Mucosa of stomach (tissue), 1 donor: ENCODE data around the gene GARS1.

ENCODE experiments used
- H3K27me3 ChIP-seq: one replicate; pipeline ENCODE4 v1.7.0; 2013; ENCODE audit warnings: mild to moderate bottlenecking, low read length; ENCODE audit not compliant: control insufficient read depth, insufficient read depth
- H3K36me3 ChIP-seq: one replicate; pipeline ENCODE4 v1.7.0; 2013; ENCODE audit warnings: low read length; ENCODE audit not compliant: control insufficient read depth, insufficient read depth
- H3K4me1 ChIP-seq: one replicate; pipeline ENCODE4 v1.7.0; 2013; ENCODE audit warnings: mild to moderate bottlenecking, low read length; ENCODE audit not compliant: control insufficient read depth, insufficient read depth
- H3K4me3 ChIP-seq: one replicate; pipeline ENCODE4 v1.7.0; 2013; ENCODE audit warnings: low read length
- H3K9ac ChIP-seq: one replicate; pipeline ENCODE4 v1.7.0; 2013; ENCODE audit warnings: mild to moderate bottlenecking, low read length, moderate library complexity
- H3K9me3 ChIP-seq: one replicate; pipeline ENCODE4 v1.7.0; 2013; ENCODE audit warnings: mild to moderate bottlenecking, low read length, moderate library complexity; ENCODE audit not compliant: control insufficient read depth
- donor health status: Pancreatic carcinoma.

The GARS1 gene

DNA sequence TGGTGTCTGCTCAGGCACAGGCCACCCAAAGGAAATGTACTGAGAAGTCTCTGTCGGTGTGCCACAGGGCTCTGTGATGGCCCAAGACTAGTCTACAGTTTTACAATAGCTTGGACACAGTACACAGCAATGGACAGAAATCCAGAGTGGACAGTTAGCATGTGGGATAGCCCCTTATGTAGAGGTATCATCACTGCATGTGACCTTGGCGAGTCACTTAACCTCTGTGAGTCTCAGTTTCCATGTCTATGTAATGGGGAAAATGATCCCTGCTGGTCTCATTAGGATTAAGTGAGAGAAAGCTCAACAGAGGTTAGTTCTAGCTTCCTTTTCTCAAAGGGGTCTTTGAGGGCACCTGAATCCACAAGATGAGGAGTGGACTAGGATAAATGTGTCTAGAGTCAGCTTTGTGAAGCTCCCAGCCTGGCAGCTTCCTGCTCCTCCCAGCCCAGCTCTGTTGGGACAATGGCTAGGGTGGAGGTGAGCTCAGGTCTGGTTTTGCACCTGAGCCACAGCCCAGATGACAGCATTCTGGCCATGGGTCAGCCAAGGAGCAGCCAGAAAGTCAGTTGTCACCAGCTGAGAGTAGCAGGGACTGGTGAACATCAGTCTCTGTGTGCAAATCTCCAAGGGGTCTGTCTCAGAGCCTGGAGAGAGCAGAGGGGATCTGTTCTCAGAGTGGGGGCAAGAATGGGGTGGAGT lies 69.7 kb downstream of the GARS1 start:
- no peak overlapping the region for H3K4me3 ChIP-seq
- H3K9me3 ChIP-seq: no peaks in the 10 kb centered on the region
- H3K4me1 ChIP-seq: no peaks in the 10 kb centered on the region
- no peaks in the 10 kb centered on the region for H3K27me3 ChIP-seq
- H3K36me3 ChIP-seq: no peaks in the 10 kb centered on the region
- H3K9ac ChIP-seq: no peak overlapping the region

DNA sequence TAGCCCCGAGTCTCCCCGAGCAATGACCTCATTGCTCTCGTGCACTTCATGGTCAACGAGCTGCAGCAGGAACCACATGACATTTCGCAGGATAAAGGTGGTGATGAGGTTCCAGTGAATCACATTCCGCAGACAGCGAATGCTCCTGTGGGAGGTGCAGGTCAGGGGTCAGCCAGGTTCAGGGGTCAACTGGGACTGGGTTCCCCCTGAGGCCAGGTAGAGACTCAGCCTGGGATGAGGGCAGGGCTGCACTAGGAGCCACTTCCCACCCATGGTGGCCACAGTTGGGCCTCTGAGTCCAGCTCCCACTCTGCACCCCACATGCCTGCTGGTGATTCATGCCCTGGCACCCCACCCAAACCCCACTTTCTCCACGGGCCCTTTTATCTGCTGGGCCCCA lies 70.4 kb downstream of the GARS1 start:
- no peak overlapping the region for H3K9ac ChIP-seq
- H3K4me1 ChIP-seq: no peaks in the 10 kb centered on the region
- no peaks in the 10 kb centered on the region for H3K27me3 ChIP-seq

DNA sequence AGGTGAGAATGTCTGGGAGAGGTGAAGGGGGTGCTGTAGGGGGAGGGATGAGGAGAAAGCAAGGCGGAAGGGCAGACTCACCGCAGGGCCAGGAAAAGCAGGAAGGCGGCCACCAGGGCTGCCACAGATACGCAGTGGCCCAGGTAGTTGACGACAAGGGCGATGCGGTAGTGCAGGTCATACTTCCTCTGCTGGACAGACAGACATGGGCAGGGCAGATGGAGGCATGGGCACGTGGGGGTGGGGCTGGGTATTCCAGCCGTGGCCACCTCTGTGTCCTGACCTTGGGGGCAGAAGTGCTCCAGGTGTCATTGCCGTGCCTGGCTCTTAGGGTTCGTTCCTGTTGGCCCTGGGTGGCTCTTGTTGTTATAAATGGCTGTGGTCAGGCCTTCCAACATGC lies 70.8 kb downstream of the GARS1 start:
- Histone ChIP-seq H3K36me3 (no peaks in the 10 kb centered on the region), H3K4me3 (no peak overlapping the region), H3K27me3 (no peaks in the 10 kb centered on the region), H3K9me3 (no peaks in the 10 kb centered on the region), H3K4me1 (no peaks in the 10 kb centered on the region), H3K9ac (no peak overlapping the region)

More for the DNA sequence above, 70.4 kb downstream of the GARS1 start:
- no peaks in the 10 kb centered on the region for H3K9me3 ChIP-seq
- no peaks in the 10 kb centered on the region for H3K36me3 ChIP-seq
- H3K4me3 ChIP-seq: no peak overlapping the region

DNA sequence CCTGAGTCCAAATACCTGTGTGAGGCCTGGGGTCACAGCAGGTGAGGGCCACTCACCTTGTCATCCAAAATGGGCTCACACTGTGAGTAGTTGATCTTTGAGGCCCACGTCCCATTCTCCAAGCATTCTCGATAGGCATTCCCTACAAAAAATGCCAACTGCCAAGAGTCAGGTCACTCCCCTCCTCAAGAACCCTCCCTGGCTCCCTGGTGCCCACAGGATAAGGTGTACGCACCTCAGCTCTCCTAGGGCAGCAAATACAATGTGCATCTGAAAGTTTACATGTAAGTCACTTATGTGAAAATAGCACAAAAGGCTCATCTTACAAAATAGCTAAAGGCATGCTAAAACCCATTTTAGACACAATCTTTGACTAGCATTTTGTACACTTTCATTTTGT lies 72.5 kb downstream of the GARS1 start:
- Histone ChIP-seq H3K9ac (no peak overlapping the region), H3K36me3 (no peaks in the 10 kb centered on the region), H3K4me1 (no peaks in the 10 kb centered on the region), H3K27me3 (no peaks in the 10 kb centered on the region), H3K9me3 (no peaks in the 10 kb centered on the region), H3K4me3 (no peak overlapping the region)

DNA sequence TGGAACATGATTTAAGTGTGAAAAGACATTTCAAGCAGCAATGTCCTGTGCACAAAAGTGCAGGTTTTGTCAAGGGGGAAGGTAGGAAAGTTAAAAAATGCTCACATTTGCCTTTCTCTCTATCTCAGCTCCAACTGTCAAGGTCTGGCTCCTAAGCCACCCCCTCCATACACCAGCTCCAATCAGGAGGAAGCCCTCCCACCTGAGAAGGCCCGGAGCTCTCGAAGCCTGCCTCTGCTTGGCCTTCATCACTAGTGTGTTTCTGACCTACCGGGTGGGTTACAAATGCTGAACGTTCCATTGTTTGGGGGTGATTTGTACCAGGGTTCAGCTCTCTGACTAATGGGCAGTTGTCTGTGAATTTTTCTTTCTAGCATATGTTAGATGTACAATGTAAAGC lies 73.4 kb downstream of the GARS1 start:
- no peak overlapping the region for H3K4me3 ChIP-seq
- no peaks in the 10 kb centered on the region for H3K27me3 ChIP-seq
- H3K9me3 ChIP-seq: no peaks in the 10 kb centered on the region
- no peaks in the 10 kb centered on the region for H3K36me3 ChIP-seq
- H3K4me1 ChIP-seq: no peaks in the 10 kb centered on the region
- H3K9ac ChIP-seq: no peak overlapping the region

DNA sequence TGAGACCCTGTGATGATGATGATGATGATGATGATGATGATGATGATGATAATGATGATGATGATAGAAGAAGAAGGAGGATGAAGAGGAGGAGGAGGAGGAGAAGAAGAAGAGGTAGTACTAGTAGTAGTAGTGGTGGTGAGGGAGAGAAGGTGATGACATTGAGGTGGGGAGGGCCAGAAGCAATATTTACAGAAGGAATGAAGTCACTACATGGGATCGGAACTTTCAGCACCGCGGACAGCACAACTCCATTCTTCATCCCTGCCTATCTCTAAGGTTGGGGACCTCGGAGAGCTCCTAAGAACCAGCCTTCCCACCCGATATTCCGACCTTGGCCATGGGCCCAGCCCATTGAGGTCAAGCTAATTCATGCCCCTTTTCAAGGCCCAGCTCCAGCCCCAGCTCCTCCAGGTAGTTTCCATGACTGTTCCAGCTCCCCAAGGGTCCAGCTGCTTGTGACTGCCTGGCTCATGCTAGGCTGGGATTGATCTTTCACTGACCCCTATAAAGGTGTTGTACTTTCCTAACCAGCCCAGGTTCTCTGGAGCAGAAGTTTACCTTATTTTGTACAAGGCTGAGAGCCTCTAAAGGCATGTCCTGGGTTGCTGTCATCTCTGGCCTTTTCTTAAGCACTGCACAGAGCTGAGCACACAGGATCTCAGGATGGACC lies 77.3 kb downstream of the GARS1 start:
- Histone ChIP-seq H3K9ac (no peak overlapping the region), H3K9me3 (no peaks in the 10 kb centered on the region), H3K36me3 (no peaks in the 10 kb centered on the region), H3K27me3 (no peaks in the 10 kb centered on the region), H3K4me3 (no peak overlapping the region), H3K4me1 (no peaks in the 10 kb centered on the region)

DNA sequence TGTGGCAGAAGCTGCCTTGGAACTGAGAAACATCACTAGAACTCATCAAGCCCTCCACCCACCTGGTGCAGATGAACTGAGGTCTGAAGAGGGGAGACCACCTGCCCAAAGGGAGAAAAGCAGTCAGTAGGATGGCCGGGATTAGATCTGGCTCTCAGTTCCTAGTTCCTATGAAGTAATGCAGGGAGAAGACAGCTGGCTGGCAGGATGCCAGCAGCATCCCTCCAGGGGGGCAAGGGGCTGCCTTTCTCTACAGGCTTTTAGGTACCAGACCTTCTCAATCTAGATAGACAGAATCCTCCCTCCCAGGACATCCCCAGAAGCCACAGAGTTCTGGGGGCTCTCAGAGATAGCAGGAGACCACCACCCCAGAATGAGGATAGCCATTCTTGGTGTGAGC lies 79.7 kb downstream of the GARS1 start:
- peaks cover 7% of the 10 kb centered on the region for H3K27me3 ChIP-seq
- no peak overlapping the region for H3K4me3 ChIP-seq
- H3K36me3 ChIP-seq: no peaks in the 10 kb centered on the region

DNA sequence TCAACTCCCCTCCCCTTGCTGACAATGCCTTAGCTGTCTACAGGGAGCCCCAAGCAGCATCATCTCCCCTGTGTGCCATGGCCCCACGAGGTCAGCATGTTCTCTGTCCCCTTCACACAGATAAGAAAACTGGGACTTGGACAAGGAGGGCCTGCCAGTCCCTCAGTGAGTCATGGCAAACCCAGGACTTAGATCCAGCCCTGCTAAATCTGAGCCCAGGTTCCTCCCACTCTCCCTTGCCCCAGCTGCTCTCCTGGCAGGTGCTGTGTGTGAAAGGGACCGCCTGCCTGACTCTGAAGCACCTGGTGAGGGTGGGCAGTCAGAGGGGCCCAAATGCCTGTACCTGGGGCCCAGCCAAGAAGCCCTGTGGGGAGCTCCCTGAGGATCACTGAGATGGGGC lies 80.2 kb downstream of the GARS1 start:
- H3K4me3 ChIP-seq: no peak overlapping the region
- peaks cover 11% of the 10 kb centered on the region for H3K27me3 ChIP-seq
- H3K4me1 ChIP-seq: no peaks in the 10 kb centered on the region
- no peak overlapping the region for H3K9ac ChIP-seq
- H3K36me3 ChIP-seq: no peaks in the 10 kb centered on the region
- H3K9me3 ChIP-seq: no peaks in the 10 kb centered on the region

More for the DNA sequence above, 79.7 kb downstream of the GARS1 start:
- Histone ChIP-seq H3K9me3 (no peaks in the 10 kb centered on the region), H3K9ac (no peak overlapping the region), H3K4me1 (no peaks in the 10 kb centered on the region)

DNA sequence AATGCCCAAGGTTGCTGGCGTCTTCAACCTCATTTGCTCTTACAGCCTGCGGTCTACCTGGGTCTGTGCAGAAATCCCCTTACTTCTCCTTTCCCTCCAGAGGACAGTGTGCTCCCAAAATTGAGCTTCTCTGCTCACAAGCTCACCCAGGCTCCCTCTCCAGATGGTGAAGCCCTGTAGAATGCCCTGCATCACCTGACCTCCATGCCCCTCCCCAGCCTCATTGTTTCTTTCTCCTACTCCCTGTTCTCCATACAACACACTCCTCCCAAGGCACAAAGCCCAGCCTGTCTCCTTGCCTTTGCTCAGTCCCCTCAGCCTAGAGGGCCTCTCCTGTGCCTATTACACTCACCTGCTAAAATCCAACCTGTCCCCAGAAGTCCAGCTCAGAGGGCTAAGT lies 84.1 kb downstream of the GARS1 start:
- H3K9ac ChIP-seq: no peak overlapping the region
- H3K27me3 ChIP-seq: peaks cover 51% of the 10 kb centered on the region
- peaks cover 8% of the 10 kb centered on the region for H3K4me1 ChIP-seq
- no peaks in the 10 kb centered on the region for H3K9me3 ChIP-seq
- H3K4me3 ChIP-seq: no peak overlapping the region
- H3K36me3 ChIP-seq: no peaks in the 10 kb centered on the region

DNA sequence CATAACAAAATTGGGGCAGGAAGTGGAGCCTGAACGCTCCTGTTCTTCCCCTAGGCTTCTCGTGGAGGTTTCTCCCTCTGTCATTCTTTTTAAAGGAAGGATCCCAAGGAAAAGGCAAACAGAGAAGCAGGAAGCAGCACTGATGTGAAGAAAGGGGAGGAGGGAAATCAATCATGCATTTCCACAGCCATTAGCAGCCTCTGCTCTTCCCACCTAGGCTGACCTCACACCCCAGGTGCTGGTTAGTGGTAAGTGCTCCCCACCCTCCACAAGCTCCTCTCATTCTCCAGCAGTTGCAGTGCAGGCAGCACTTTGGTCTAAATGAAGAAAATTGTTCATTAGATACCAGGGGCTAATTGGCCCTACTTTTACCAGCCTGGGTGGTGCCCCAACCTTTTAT lies 85.0 kb downstream of the GARS1 start:
- peaks cover 58% of the 10 kb centered on the region for H3K27me3 ChIP-seq
- H3K4me3 ChIP-seq: no peak overlapping the region
- H3K4me1 ChIP-seq: peaks cover 8% of the 10 kb centered on the region
- H3K36me3 ChIP-seq: no peaks in the 10 kb centered on the region
- no peaks in the 10 kb centered on the region for H3K9me3 ChIP-seq
- H3K9ac ChIP-seq: no peak overlapping the region

DNA sequence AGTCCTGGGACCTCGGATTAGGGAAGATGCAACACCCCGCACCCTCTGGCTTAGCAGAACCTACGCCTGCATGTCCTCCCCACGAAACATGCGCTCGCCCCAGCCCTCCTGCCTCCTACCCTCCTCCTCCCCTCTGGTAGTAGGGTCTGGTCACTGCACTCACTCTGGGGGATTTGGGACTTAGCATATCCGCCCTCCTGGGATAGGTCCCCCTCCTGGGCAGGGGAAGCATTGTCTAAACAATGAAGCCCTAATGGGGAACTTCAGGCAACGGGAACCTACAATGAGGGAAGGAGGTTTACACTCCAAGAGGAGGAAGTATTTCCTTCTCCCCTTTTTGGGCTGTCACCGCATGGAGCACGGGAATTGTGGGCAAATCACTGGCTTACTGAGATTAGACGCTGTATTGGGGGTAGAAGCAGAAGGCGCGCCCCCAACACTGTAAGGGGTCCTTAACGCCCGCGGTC lies 86.7 kb downstream of the GARS1 start:
- Histone ChIP-seq H3K27me3 (peaks cover 62% of the 10 kb centered on the region), H3K4me3 (no peak overlapping the region), H3K9ac (no peak overlapping the region), H3K36me3 (no peaks in the 10 kb centered on the region), H3K4me1 (peaks cover 8% of the 10 kb centered on the region), H3K9me3 (no peaks in the 10 kb centered on the region)

DNA sequence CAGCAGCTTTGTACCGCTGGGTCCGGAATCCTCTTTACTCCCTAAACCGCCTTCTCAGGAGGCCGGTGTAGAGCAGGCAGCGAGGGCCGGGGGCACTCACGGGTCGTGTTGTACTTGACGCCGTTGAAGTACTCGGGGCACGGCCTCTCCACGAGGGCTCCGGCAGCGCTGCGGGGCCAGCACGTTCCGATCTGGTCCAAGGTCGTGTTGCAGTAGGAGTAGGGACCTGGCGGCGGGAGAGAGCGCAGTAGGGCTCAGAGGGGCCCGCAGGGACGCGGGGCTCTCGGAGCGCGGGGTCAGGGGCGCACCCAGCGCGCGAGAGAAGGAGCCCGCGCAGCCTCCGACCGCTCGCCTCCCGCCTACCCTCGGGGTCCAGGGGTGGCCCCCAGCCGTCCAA lies 87.1 kb downstream of the GARS1 start:
- Histone ChIP-seq H3K36me3 (no peaks in the 10 kb centered on the region), H3K4me1 (peaks cover 8% of the 10 kb centered on the region), H3K9ac (no peak overlapping the region), H3K4me3 (no peak overlapping the region), H3K27me3 (peaks cover 62% of the 10 kb centered on the region), H3K9me3 (no peaks in the 10 kb centered on the region)
